ENCODE results near the gene FHAD1. TPM values are rescaled to one million over a fixed set of nuclear protein-coding genes. Genes with fewer than 3 reads are reported as not detected.

The FHAD1 gene
- total and polyA plus RNA-seq, 9 of the 15 experiments (the other 6 are each of a cell fraction or from before 2014, with no cell fraction given) = 0.32 to 2.1 (median 1.5) TPM; not detected in 1

GRCh38 chr1:15444468-15445389 lies 197.7 kb downstream of the FHAD1 start (continued):
- TF ChIP-seq FOXP4 (CRISPR knock-in tag; IDR thresholded peaks at IDR 0.05; ENCODE audit: borderline replicate concordance) (0 out of 2 replicates have a peak, but pooled peaks have one; percentile 20), ZNF316 (IDR thresholded peaks at IDR 0.05) (no peak), HNRNPK (IDR thresholded peaks at IDR 0.05; ENCODE audit: low read depth, low read length, poor library complexity, severe bottlenecking) (no peak), NFRKB (IDR thresholded peaks at IDR 0.05; ENCODE audit: low read depth) (no peak), RAD21 (CRISPR knock-in tag; conservative IDR thresholded peaks at IDR 0.05 in 1 of 2, IDR thresholded peaks at IDR 0.05 in 1 of 2) (no peak; a peak in 1 of 4 replicates), HDAC1 (IDR thresholded peaks at IDR 0.05) (peak; percentile 37 to 38; a peak in 2 of 4 replicates), ZEB2 (IDR thresholded peaks at IDR 0.05) (no peak), ZNF511 (CRISPR knock-in tag; IDR thresholded peaks at IDR 0.05) (0 out of 2 replicates have a peak, but pooled peaks have one; percentile 60), FOXM1 (IDR thresholded peaks at IDR 0.05; ENCODE audit: low read depth) (no peak), FOXM1 (CRISPR knock-in tag; IDR thresholded peaks at IDR 0.05; ENCODE audit: low read depth) (no peak), ZBTB43 (CRISPR knock-in tag; IDR thresholded peaks at IDR 0.05) (no peak), CSDE1 (IDR thresholded peaks at IDR 0.05) (no peak), TFAP4 (CRISPR knock-in tag; IDR thresholded peaks at IDR 0.05; ENCODE audit: borderline replicate concordance) (peak; percentile 59), XRCC3 (IDR thresholded peaks at IDR 0.05) (no peak), CEBPB (tag; IDR thresholded peaks at IDR 0.05) (peak; percentile 45; the same call in 1 of the 2 replicates), EP300 (IDR thresholded peaks at IDR 0.05; ENCODE audit: low read length) (peak; percentile 14; the same call in 1 of the 2 replicates), GTF2F1 (IDR thresholded peaks at IDR 0.05; ENCODE audit: low read depth, low read length) (no peak), HINFP (tag; conservative IDR thresholded peaks at IDR 0.05; ENCODE audit: low read depth) (no peak), ZNF232 (CRISPR knock-in tag; IDR thresholded peaks at IDR 0.05) (no peak), FUS (optimal IDR thresholded peaks at IDR 0.05; ENCODE audit: low read depth, low read length) (no peak), SMARCC2 (IDR thresholded peaks at IDR 0.05; ENCODE audit: low read depth) (no peak), PYGO2 (tag; IDR thresholded peaks at IDR 0.05) (no peak)

Data from K562 (cell line).